ENCODE measurements around the gene IGFBP4.

Gene IGFBP4

DNA sequence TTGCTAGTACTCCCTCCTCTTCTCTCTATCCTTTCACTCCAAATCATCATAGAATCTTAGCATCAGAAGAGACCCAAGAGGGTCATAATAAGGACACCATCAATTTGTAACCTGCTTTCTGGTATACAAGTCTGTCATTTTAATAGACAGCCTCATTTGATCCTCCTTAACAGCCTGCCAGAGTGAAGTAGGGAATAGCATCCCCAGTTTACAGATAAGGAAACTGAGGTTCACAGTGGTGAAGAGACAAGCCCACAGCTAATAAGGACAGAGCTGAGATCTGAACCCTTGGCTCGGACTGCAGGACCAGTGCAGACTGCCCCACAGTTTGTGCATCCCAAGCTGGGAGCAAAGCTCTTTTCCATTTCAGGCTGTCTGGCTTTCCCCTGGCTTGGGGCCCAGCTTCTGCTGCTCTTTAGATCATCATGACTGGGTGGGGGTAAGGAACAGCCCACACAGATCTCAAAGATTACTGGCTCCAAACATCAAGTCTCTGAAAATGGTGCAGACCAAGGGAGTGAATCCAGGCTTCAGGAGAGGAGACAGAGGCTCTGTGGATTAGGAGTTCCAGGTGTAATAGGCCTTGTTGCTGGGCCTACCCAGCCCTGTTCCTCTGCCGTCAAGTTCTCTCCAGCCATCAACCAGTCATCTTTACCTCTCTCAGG is 10.3 kb upstream of the IGFBP4 start:
- DNase-seq = no peak

DNA sequence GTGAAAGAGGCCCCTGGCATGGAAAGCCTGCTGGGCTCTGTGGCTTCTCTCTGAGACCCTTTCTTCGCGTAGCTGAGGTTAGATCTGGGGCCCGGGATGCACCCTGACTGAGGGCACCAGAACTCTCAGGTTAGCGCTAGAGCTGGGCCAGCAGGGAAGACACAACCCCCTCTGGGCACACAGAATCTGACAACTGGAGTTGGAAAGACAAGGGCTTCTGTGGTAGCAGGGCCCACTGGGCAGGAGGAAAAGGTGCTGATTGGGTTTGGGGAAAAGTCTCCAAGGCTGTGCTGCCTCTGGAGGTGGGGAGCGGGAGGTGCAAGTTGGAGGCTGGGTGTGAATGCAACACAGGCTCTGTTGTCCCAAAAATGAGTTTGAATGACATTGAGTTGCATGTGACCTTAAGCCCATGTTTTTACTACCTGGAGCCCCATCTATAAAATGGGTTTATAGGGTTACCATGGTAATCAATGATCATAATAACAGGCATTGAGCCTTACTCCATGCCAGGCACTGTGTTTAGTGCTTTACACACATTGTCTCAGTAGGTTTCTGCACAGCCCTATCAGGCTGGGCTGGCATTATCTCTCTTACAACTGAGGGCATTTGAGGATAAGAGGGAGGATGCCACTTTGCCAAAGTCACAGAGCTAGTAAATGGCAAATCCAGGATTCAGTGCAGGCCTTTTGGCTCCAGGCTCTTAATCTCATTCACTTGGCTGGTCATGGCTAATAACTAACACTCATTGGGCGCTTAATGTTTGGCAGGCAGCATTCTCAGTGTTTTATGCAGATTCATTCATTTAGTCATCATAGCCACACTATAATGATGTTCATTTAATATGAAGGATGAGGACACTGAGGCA is 9.5 kb upstream of the IGFBP4 start:
- no peak for DNase-seq

DNA sequence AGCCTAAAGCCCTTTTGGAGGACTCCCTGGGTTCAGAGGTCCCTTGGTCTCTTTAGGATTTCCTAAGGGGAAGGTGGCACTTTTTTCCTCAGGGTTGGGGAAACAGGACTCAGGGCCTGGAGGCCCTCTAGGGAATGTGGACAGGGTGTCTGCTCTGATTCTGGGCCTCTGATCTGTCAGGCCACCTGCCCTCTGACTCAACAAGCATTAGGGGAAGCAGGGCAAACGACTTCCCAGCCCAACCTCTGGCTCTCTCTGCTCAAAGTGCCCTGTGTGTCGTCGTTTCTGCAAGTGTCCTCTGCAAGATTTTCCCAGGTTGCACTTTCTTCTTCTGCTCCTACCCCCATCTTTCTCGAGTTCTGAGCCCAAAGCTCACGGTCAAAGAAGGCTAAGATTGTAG is 6.6 kb upstream of the IGFBP4 start:
- no peak for DNase-seq

DNA sequence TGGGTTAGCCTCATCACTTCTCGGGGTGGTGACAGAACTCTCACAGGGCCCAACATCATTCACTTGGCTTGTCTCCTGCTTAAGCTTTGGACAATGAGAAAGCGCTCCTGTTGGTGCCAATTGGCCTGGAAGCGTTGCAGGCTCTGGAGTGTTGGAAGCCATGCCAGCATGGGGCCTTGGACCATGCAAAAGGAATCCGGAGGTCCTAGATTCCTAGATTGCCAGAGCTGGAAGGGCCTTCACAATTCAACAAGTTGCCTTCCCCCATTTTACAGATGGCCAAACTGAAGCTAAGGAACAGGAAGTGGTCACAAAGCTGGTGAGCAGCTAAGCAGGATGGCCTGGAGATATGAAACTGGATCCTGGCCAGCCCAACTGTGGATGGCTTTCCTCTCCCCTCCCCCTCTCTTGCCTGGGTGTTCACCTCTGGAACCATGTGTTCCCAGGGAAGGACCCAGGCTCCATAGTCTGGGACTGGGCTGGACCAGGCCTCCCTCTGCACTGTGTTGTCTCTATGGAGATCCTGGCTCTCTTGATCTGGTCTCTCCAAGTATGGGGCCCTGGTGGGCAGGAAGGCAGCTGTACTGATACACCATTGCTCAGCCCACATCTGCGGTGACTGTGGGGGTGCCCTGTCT is 6.0 kb upstream of the IGFBP4 start:
- no peak for DNase-seq

DNA sequence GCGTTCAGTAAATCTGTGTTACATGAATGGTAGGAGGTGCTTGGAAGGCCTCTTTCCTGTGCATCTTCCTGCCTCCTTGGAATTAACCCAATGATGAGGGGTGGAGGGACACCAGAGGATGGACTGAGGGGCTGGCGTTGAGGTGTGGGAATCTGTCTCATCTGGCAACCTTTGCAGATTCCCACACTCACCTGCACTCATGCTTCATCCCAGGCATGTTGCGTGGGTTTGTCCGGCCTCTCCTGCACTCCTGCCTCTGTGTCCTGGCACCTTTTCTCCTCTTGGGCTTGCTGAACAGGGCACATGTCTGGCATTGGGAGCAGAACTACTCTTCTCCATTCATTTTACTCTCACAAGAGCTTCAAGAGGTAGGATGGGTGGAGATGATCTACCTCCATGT is 3.1 kb upstream of the IGFBP4 start:
- DNase-seq = no peak

DNA sequence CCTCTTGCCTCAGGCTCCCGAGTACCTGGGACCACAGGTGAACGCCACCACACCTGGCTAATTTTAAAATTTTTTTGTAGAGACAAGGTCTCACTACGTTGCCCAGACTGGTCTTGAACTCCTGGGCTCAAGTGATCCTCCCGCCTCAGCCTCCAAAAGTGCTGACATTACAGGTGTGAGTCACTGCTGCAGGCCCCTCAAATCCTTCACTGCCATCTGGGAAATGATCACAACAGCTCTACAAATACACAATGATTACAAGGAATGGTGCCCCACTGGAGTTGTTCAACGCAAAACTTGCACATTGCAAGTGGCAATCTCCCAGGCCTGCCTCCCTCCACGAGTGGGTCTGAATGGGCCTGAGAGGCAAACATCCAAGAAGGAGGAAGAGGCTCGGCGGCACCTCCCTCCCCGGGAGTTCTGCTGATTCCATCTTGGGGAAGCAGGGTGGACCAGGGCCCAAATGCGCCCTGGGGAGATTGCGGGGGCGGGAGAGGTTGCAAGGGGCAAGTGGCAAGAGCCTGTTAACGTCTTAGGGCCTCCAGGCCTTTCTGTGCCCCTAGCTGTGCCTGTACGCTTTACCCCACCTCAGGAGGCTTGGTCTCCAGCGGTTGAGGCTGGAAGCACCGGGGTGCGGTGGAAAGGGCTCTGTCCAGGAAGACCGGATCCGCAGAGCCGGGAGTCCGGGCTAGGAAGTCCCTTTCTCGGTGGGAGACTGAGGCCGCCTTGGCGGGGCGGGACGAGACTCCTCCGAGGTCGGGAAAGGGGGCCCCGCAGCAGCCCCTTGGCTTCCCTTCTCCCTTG is 656 bp upstream of the IGFBP4 start:
- no peak for DNase-seq

DNA sequence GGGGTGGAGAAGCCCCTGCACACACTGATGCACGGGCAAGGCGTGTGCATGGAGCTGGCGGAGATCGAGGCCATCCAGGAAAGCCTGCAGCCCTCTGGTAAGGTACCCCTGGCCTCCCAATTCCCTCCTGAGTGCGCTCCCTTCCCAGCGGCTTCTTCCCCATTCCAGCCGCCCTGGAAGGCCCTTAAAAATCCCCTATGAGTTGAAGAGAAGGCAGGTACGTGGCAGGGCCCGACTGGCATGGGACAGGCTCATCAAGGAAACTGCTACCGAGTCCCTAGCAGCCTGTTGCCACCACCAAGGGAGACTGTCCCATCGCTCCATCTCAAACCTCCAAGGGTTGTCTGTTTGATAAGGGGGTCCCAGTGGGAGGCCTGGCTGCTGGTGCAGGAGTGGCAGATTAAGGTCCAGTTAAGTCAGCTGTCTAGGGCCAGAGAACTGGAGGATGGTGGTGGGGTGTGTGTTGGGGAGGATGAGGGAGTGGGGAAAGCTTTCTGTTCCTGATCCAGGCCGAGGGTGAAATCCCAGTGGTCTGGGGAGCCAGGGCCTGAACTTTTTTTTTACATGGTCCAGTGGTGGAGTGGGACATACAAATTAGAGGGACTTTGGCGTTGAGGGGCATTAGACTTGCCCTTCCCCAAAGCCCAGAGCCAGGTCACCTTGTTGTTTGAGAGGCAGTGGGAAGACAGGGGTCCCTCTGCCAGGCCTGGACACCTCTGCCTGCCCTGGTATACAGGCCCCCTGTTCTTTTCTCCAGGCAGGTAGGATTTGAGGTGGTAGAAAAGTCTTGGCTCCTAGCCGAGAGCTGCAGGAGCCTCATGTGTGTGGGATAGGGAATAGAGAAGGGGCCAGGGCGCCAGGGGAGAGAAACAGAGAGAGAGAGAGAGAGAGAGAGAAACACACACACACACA is 994 bp downstream of the IGFBP4 start:
- no peak for DNase-seq

DNA sequence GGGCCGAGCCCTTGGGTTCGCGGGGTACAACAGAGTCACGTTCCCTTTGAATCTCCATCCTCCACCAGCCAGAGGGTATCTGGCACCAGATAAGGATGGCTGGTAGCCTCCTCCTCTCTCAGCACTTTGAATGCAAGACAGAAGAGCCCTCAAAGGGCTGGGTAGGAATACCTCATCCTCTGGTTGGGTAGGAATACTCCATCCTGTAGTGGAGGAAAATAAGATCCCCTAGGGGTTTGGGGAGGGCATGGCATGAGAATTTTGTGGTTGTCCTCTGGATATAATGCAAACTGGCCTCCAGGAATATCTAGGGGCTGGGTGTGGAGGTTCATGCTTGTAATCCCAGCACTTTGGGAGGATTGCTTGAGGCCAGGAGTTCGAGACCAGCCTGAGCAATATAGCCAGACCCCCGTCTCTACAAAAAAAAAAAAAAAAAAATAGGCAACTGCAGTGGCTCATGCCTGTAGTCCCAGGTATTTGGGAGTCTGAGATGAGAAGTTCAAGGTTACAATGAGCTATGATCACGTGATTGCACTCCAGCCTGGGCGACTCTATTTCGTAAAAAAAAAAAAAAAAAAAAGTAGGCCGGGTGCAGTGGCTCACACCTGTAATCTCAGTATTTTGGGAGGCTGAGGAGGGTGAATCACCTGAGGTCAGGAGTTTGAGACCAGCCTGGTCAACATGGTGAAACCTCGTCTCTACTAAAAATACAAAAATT is 2.7 kb downstream of the IGFBP4 start:
- no peak for DNase-seq

DNA sequence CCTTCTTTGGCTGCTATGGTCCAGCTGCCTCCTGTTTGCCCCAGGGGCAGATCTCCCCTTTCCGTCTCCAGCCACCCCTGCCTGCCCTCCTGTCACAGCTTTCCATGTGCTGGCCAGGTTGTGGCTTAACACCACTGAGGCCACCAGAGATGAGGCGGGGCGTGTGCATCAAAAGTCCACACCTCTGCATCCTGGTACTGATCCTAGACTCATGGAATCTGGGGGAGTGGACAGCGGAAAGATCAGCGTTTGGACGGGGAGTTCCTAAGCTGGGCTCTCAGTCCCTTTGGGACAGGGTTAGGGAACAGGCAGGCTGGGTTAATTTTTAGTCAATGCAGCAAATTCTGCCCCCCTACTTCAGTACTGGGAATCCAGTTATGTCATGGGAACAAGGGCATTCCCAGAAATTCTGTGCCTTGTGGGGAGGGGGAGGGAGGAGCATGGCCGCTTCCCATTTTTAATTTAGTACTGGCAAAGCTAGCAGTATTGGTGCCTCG is 3.9 kb downstream of the IGFBP4 start:
- DNase-seq = no peak

DNA sequence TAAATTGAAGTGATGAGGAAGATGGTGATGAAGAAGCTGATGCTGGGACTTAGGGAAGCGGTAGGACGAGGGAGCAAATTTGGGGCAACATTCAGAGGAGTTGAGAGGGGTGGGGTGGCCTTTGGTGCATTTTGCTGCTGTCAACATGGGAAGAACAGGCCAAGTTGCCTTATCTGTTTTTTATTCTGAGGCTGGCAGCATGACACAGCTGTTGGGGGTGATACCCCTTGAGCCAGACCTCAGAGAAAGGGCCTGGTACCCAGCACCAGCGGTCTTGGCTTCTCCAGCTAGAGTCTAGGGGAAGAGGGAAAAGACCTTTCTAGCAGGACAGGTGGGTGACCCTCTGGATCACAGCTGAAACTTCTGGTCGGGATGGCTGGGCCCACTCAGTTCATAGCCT is 4.6 kb downstream of the IGFBP4 start:
- DNase-seq = no peak

DNA sequence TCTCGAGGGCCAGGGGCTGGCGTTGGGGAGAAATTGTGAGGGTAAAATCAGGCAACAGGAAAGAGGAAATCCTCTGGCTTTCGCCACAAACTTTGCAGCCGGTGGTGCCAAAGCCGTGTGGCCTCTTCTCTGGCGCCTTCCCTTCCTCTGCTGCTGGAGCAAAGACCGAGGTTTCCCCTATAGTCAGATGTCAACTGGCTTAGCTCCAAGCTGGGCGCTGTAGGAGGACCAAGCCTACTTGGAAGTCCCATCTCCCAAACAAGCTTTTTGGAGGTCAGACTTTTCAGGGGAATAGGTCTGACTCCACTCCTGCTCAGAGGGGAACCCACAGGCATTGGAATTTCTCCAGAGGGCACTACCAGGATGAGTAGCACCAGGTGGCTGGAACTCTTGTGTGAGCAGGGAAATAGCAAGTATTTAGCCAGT is 5.0 kb downstream of the IGFBP4 start:
- DNase-seq = no peak

DNA sequence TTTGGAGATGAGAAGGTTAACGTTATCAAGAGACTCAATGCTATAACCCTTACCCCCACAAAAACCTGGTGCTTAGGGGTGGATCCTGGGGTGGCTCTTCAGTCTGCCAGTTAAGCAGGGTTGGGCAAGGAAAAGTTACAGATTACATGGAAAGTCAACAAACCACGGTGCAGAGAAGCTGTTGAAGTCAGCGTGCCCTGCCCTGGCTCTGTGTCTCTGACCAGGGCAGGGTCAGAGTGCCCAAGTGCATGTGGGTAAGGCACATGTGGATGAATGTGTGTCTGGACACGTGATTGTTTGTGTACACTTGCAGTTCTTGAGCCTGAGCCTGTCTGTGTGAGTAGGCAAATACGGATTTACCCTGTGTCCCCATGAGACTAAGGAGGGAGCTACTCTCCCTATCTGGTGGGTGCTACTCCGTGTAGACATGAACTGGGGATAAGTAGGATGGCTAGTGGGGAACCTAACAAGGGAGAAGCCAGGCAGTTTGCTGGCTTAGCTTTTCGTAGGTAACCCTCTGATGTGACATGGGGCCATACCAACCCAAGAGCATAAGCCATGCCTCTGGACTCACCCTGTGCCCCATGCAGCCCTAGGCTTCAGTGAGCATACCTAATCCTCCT is 5.5 kb downstream of the IGFBP4 start:
- DNase-seq = no peak

DNA sequence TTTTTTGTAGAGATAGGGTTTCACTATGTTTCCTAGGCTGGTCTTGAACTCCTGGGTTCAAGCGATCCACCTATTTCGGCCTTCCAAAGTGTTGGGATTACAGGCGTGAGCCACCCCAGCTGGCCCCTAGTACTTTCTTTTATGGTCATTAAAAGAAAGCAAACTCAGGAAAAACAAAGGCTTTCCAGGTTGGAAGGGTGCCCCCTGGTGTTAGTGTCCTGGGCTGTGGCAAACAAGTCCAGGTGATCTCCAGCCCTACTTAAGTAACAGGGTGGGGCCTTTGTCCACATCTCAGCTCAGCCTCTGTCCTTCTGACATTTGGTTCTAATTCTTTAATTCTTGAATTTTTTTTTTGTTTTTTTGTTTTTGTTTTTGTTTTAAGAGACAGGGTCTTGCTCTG is 6.9 kb downstream of the IGFBP4 start:
- DNase-seq = no peak

DNA sequence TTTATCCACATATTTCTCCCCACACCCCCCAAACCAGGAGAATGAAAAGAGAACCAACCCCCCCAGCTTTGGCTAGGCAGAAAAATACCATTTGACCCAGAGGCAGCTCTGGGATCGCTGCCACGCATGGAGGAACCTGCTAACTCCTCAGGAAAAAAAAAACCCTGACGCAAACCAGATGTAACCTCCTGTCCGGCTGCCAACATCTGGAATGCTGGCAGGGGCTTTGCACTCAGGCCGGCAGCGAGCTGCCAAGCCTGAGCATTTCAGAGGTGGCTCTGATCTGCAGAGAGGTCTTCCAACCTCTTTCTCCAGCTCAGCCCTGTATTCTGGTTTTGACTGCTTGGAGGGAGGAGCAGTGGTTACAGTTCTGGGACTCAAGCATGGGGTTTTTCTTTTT is 8.2 kb downstream of the IGFBP4 start:
- no peak for DNase-seq

DNA sequence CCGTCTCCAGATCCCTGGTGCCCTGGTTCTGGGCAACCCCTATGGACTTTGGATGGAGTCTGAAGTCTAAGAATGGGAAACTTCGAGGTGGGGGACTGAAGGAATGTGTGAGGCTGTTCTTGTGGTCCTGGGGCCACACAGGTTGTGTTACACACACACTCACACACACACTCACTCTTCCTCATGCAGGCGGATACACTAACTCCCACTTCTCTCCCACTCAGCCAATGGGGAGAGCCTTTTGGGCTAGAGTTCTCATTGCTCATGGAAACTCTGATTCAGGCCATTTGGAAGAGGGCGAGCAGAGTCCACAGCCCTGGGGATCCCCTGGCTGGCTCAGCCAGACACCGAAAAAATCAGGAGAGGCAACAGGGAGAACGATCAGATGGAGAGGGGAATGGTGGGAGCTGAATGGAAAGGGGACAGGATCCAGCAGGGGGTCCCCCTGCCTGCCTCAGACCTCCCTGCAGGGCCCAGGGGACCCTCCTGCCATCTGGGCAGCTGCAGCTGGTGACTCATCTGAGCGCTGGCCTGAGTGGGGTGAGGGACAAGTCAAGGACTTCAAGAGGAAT is 9.1 kb downstream of the IGFBP4 start:
- no peak for DNase-seq

DNA sequence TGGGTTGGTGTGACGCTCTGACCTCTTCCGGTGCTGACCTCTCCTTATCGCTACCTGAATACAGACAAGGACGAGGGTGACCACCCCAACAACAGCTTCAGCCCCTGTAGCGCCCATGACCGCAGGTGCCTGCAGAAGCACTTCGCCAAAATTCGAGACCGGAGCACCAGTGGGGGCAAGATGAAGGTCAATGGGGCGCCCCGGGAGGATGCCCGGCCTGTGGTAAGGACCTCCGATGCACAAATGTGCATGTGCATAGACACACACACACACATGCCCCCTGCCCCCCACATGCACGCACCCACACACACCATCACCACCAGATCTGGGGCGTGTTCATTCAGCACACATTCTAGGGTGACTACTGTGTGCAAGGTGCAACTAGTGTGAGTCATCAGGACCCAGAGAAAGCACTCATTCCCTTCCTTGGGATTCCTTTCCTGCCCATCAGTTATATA is 9.7 kb downstream of the IGFBP4 start:
- DNase-seq = no peak

DNA sequence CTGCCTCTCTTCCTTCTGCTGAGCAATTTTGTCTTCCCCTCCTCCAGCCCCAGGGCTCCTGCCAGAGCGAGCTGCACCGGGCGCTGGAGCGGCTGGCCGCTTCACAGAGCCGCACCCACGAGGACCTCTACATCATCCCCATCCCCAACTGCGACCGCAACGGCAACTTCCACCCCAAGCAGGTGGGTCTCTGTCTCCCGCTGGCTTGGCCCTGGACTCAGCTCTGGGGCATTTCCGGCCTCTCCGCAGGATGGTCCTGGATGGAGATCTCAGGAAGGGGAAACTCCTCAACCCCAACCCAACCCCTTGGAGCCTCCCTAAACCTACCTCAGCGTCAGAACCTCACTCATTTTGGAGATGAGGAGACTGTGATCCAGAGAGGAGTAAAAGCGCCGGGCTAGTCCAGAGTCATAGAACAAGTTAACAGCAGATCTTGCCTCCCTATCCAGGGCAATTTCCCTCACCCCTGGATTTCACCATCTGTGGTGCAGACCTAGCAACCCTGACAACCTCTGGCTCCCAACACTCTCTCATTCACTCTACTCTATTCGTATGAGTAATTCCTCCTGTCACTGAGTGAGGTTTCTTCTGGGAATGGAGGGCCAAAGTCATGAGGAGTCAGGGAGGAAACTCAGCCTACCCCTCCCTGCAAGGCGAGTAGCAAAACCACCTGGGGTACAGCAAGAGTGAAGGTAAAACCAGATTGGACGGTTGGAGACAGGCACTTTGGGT is 10.8 kb downstream of the IGFBP4 start:
- no peak for DNase-seq

DNA sequence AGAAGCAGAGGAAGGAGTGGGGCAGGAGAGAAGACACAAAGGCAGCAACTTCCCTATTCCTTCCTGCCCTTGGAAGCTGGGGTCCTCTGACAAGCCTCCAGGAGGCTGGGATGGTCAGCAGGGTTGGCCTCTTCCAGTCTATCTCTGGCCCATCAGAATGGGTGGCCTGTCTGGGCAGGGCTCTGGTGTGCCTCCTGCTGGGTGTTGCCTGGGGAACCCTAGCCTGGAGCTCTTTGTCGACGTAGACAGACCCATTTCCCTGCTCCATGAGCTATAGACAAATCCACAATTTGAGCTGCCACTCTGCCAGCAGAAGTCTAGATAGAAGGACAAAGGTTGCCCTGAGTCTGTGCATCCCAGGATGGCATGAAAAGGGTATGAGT is 11.4 kb downstream of the IGFBP4 start:
- no peak for DNase-seq

DNA sequence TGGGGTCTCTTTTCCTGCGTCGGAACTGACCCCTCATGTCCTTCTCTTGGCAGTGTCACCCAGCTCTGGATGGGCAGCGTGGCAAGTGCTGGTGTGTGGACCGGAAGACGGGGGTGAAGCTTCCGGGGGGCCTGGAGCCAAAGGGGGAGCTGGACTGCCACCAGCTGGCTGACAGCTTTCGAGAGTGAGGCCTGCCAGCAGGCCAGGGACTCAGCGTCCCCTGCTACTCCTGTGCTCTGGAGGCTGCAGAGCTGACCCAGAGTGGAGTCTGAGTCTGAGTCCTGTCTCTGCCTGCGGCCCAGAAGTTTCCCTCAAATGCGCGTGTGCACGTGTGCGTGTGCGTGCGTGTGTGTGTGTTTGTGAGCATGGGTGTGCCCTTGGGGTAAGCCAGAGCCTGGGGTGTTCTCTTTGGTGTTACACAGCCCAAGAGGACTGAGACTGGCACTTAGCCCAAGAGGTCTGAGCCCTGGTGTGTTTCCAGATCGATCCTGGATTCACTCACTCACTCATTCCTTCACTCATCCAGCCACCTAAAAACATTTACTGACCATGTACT is 13.2 kb downstream of the IGFBP4 start:
- DNase-seq = no peak

Data from stimulated activated CD4-positive, alpha-beta T cell treated with anti-CD3 and anti-CD28 coated beads, Interleukin-2, amount 100 ng/mL, for 48 hours (primary cell).